GM19468 (cell line): ENCODE data around the gene HEPHL1.

Source experiments
- ATAC-seq: cut with Tn5 transposase; IDR thresholded peaks from one replicate; pipeline ENCODE4 v1.9.1; 2021; ENCODE audit warnings: mild to moderate bottlenecking, moderate library complexity, moderate number of reproducible peaks; ENCODE audit not compliant: unreplicated experiment; ENCODE audit errors: extremely low read depth

The HEPHL1 gene

GRCh38 chr11:94017446-94017845 is 3.7 kb upstream of the HEPHL1 start:
- no peak for ATAC-seq

GRCh38 chr11:94018721-94019120 is 2.4 kb upstream of the HEPHL1 start:
- ATAC-seq: no peak

- ATAC-seq: no peak
Observed at GRCh38 chr11:94023856-94024255, 2.7 kb downstream of the HEPHL1 start.

GRCh38 chr11:94024547-94024946 is 3.4 kb downstream of the HEPHL1 start:
- ATAC-seq: no peak

GRCh38 chr11:94025690-94026394 is 4.7 kb downstream of the HEPHL1 start:
- no peak for ATAC-seq

DNA sequence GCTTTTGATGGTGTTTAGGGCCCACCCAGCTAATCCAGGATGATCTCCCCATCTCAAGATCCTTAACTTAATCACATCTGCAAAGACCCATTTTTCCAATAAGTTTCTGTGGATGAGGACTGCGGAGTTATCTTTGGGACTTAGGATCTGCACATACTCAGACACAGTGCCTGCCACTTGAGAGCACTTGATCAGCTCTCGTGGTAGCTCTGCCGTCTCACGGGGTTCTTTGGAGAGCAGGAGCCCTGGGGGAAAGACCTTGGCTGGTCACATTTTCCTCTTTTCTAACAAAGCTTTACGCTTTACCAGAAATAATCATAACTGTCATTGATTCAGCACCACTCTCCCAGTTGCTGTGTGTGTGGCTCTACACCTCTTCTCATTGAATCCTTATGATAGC is 6.1 kb downstream of the HEPHL1 start:
- ATAC-seq: no peak

GRCh38 chr11:94028436-94028835 is 7.3 kb downstream of the HEPHL1 start:
- no peak for ATAC-seq

DNA sequence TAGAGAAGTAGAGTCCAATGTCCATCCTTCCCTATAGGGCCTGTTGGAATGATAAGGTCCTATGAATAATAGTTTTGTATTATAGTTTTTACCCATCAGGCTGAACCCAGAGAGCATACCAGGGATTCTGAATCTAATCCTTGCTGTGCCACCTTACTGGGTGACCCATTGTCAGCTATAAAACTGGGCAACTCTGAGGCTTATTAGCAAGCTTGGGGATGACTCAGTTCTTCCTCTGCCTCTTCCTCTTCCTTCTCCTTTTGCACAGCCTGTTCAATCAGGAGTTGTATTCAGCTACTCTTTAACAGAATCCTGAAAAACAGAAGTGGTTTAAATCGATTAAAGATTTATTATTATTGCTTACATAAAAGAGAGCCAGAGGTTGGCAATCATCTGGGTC is 8.9 kb downstream of the HEPHL1 start:
- no peak for ATAC-seq

DNA sequence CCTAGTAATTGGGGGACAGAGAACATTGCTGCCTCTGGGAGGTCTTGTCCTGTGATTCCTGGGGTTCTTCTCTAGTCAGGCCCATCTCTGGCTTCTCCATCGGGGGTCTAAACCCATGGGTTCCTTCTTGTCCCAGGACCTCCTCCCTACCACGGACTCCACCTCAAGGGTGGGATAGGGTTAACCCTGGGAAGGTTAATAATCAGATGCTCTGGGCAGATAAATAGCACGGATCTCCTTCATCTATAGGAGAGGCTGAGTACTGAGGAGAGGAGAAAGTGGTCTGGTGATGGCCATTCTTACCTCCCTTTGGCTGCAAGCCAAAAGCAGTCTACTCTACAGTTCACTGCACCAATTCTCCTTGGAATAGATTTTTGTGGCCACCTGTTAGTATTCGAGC is 10.5 kb downstream of the HEPHL1 start:
- ATAC-seq: no peak

DNA sequence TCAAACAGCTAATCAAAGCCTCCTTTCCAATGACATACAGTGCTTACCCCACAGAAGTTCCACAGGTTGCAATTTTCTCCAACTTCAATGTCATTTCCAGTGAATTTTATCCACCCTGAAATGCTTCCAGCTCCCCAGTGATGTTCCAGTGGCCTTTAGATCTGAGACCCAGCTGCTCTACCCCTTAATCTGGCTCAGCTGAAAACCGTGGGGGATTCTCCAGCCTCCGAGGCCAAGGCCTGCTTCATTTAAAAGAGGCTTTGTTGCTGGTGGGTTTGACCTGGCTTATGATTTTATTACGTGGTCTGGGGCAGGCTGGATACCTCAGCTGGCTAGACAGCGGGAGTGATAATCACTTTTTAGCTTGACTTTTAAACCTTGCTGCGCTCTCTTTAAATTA is 10.9 kb downstream of the HEPHL1 start:
- no peak for ATAC-seq

GRCh38 chr11:94032725-94033124 is 11.6 kb downstream of the HEPHL1 start:
- no peak for ATAC-seq

DNA sequence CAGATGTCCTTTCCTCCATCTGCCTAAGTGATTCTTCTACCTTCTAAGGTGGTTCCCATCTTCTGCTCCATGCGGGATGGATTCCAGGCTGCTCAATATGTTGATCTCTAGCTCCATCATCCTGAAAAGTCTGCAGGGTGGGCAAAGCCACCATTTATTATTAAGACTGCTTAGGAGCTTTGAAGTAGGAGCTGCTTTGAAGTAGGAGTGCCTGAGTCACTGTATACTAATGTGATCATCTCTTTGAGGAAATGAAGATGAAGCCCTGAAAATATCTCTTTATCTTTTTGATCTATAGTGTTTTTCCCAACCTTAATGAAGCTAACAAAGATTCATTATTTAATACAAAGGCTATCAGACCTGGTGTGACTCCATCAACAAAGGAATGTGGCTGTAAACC is 13.1 kb downstream of the HEPHL1 start:
- no peak for ATAC-seq

DNA sequence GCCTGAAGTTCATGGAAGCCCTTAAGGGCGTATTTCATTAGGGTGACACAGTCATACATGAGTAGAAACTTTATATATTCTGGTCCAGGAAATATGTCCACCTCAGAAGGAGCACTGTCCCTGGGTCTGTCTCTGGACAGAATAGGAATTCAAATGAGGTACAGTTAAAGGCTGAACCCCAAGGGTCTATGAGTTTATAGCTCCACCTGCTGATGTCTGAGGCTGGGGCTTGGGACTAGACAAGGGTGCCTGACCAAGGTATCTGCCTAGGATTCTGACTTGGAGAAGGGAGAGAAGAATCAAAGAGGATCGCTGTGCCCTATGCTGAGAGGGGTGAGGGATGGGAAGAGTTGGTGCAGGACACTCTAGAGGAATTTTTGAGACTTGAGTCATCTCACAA is 14.9 kb downstream of the HEPHL1 start:
- no peak for ATAC-seq

DNA sequence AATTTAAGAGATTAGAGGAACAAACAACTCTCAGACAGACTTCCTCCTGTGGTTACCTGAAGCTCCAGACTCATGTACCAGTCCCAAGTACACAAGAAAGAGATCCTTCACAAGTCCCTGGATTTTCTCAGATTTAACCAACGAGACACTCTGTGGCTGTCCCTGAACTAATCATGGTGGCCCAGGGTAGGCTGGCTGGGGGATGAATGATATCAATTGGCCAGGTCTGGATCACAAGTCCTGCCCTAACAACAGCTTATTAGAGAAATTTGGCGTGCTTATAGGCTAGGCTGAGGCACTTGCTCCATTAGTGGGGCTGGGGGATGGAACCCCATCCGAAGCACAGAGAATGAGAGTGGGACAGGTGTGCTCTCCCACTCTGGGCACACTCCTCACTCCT is 22.1 kb downstream of the HEPHL1 start:
- ATAC-seq: no peak

- no peak for ATAC-seq
Observed at GRCh38 chr11:94046796-94047195, 25.6 kb downstream of the HEPHL1 start.

DNA sequence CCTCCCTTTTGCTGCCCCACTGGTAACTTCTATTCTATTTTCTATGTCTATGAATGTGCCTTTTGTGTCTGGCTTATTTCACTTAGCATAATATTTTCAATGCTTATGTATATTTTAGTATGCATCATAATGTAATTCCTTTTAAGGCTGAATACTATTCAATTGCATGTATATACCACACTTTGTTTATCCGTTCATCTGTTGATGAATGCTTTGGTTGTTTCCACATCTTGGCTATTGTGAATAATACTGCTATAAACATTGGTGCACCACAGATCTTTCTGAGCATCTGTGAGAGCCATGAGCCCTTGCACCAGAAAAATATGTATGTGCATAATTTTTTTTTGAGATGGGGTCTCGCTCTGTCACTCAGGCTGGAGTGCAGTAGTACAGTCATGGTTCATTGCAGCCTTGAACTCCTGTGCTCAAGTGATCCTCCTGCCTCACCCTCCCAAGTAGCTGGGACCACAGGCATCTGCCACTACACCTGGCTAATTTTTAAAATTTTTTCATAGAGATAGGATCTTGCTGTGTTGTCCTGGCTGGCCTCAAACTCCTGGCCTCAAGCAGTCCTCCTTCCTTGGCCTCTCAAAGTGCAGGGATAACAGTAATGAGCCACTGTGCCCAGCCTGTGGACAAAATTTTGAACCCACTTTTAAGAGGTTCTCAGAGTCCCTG is 27.0 kb downstream of the HEPHL1 start:
- no peak for ATAC-seq

- no peak for ATAC-seq
Observed at GRCh38 chr11:94049351-94049750, 28.2 kb downstream of the HEPHL1 start.

DNA sequence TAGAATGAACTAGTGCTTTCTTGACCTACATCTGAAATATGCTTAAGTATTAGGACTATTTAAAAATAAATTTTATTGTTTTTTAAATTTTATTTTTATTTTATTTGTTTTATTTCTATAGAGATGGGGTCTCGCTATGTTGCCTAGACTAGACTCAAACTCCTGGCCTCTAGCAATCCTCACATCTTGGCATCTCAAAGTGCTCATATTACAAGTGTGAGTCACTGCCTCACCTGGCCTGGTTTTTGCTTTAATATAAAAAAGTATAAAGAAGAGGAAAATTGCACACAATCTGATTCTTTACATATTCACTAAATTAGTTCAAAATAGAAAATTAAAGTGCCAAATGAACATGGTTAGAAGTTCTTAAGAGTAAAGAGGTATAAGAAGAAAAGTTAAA is 37.5 kb downstream of the HEPHL1 start:
- ATAC-seq: no peak

DNA sequence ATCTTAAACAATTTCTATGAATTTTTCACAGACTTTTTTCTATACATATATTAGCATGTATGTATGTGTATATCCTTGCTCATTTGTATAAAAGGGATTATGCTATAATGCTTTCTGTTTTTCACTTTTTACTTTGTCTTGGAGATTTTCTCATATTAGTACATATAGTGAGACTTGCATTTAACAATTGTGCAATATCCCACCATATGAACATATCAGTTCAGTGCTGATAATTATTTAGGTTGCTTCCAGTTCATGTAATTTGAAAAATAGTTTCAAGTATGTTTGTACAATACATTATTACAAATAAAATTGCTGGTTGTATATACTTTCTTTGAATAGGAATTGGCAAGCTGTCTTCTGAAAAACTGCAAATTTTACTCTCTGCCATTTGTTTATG is 37.9 kb downstream of the HEPHL1 start:
- ATAC-seq: no peak

DNA sequence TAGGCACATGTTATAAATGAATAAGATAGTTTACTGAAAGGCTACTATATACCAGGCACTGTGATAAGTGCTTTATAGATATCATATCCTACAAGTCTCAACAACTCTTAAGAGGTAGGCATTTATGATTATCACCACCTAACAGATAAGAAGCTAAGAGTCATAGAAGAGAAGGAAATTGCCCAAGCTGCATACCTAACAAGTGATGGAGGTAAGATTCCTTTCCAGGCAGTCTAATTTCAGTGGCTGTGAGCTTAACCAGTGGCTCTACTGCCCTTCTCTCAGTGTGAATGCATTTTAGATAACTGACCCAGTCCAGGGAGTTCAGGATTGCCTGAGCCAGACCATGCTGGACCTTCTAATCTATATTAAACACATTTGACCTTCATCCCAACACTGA is 39.2 kb downstream of the HEPHL1 start:
- ATAC-seq: no peak

- ATAC-seq: no peak
Observed at GRCh38 chr11:94062360-94062759, 41.2 kb downstream of the HEPHL1 start.

- no peak for ATAC-seq
Observed at GRCh38 chr11:94066901-94067429, 45.8 kb downstream of the HEPHL1 start.
